Esophagus muscularis mucosa (tissue), 4 donors: ENCODE measurements around the gene GON4L.

Source experiments
- EP300 ChIP-seq: sonication (generic); formaldehyde crosslinking; IDR thresholded peaks from one replicate; pipeline ENCODE4 v1.6.1; 2017; ENCODE audit warnings: antibody characterized with exemption
- POLR2A ChIP-seq: fragments of 450-650 bp; IDR thresholded peaks from one replicate; pipeline ENCODE4 v1.6.1; 2017; ENCODE audit warnings: antibody characterized with exemption, moderate library complexity, mild to moderate bottlenecking, low read depth
- POLR2AphosphoS5 ChIP-seq, 2 donors: sonication (generic); formaldehyde crosslinking; IDR thresholded peaks; one replicate each; pipeline ENCODE4 v1.6.1; 2017; ENCODE audit warnings: antibody characterized with exemption in 2 of 2
- TF ChIP-seq, protein P1 (sequence below), 3 experiments: fragments of 200-600 bp in 2 of 3; fragments of 450-650 bp in 1 of 3; sonication (generic) in 2 of 3; IDR thresholded peaks; one replicate each; pipeline ENCODE4 v1.5.1; 2017 to 2019; ENCODE audit warnings: antibody characterized with exemption in 3 of 3, mild to moderate bottlenecking in 2 of 3, moderate library complexity in 1 of 3

- TF ChIP-seq, protein P1, sequence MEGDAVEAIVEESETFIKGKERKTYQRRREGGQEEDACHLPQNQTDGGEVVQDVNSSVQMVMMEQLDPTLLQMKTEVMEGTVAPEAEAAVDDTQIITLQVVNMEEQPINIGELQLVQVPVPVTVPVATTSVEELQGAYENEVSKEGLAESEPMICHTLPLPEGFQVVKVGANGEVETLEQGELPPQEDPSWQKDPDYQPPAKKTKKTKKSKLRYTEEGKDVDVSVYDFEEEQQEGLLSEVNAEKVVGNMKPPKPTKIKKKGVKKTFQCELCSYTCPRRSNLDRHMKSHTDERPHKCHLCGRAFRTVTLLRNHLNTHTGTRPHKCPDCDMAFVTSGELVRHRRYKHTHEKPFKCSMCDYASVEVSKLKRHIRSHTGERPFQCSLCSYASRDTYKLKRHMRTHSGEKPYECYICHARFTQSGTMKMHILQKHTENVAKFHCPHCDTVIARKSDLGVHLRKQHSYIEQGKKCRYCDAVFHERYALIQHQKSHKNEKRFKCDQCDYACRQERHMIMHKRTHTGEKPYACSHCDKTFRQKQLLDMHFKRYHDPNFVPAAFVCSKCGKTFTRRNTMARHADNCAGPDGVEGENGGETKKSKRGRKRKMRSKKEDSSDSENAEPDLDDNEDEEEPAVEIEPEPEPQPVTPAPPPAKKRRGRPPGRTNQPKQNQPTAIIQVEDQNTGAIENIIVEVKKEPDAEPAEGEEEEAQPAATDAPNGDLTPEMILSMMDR (IDR thresholded peaks at IDR 0.05) = no peak
- no peak for TF ChIP-seq POLR2AphosphoS5 (IDR thresholded peaks at IDR 0.05)
- TF ChIP-seq EP300 = no peak
- TF ChIP-seq POLR2A = no peak
These were observed 83.8 kb downstream of the GON4L start for GRCh38 chr1:155773221-155773620.
